ENCODE data around the gene GMPR.

The GMPR gene

GRCh38 chr6:16274885-16275589, 36.6 kb downstream of the GMPR start:
- no peak for DNase-seq

- DNase-seq = no peak
These were observed 39.0 kb downstream of the GMPR start for GRCh38 chr6:16277101-16277981.

GRCh38 chr6:16278048-16278724, 39.8 kb downstream of the GMPR start:
- DNase-seq = no peak

GRCh38 chr6:16278750-16279149, 40.4 kb downstream of the GMPR start:
- DNase-seq = no peak

GRCh38 chr6:16279243-16279642, 40.9 kb downstream of the GMPR start:
- DNase-seq = no peak

- no peak for DNase-seq
These were observed 44.0 kb downstream of the GMPR start for GRCh38 chr6:16282370-16282769.

GRCh38 chr6:16284472-16284871, 46.1 kb downstream of the GMPR start:
- no peak for DNase-seq

- DNase-seq = no peak
These were observed 47.2 kb downstream of the GMPR start for GRCh38 chr6:16285467-16286150.

GRCh38 chr6:16286151-16286522, 47.8 kb downstream of the GMPR start:
- DNase-seq = no peak

GRCh38 chr6:16288163-16288562, 49.8 kb downstream of the GMPR start:
- no peak for DNase-seq

GRCh38 chr6:16291739-16292138, 53.4 kb downstream of the GMPR start:
- DNase-seq = no peak

GRCh38 chr6:16292432-16292831, 54.0 kb downstream of the GMPR start:
- DNase-seq = no peak

- DNase-seq = no peak
These were observed 54.6 kb downstream of the GMPR start for GRCh38 chr6:16292942-16293341.

- no peak for DNase-seq
These were observed 56.0 kb downstream of the GMPR start for GRCh38 chr6:16294371-16294770.

- DNase-seq = no peak
These were observed 56.7 kb downstream of the GMPR start for GRCh38 chr6:16295060-16295459.

GRCh38 chr6:16295471-16295870, 57.1 kb downstream of the GMPR start:
- no peak for DNase-seq

GRCh38 chr6:16296061-16296670, 57.8 kb downstream of the GMPR start:
- DNase-seq = no peak

- no peak for DNase-seq
These were observed 61.5 kb downstream of the GMPR start for GRCh38 chr6:16299861-16300260.

- DNase-seq = no peak
These were observed 63.1 kb downstream of the GMPR start for GRCh38 chr6:16301511-16301910.

- DNase-seq = no peak
These were observed 64.5 kb downstream of the GMPR start for GRCh38 chr6:16302721-16303552.

- no peak for DNase-seq
These were observed 66.9 kb downstream of the GMPR start for GRCh38 chr6:16305246-16305725.

GRCh38 chr6:16305788-16306187, 67.4 kb downstream of the GMPR start:
- no peak for DNase-seq

Measured in NCI-H1436 treated with DMSO at 0.1 percent for 48 hours (cell line).